Keratinocyte (primary cell): ENCODE data around the gene MUC4. TPM values are rescaled to one million over a fixed set of nuclear protein-coding genes. Genes with fewer than 3 reads are reported as not detected.
"Not testable (repeated sequence)": the region's sequence is repeated elsewhere in the genome, so short reads cannot be mapped to it uniquely, and the experiment has no call there.

ENCODE experiments used
- DNase-seq: peaks from one replicate; pipeline ENCODE4 v3.0.0-alpha.2; 2011; ENCODE audit warnings: low read depth, missing footprints, low spot score
- FAIRE-seq: peaks from 2 replicates; lab custom pipeline; 2011; peaks lifted over from hg19 to GRCh38; lab: Jason Lieb, UNC
- H2AFZ ChIP-seq: 2 replicates; pipeline ENCODE4 v1.6.0; 2012; ENCODE audit warnings: low read length, control low read depth, inconsistent platforms; ENCODE audit not compliant: control insufficient read depth
- H3K27ac ChIP-seq: 2 replicates; pipeline ENCODE4 v1.5.1; 2011; ENCODE audit warnings: low read length; ENCODE audit not compliant: control insufficient read depth, insufficient read depth
- H3K27me3 ChIP-seq: 3 replicates; pipeline ENCODE4 v1.6.0; 2011; ENCODE audit warnings: low read length; ENCODE audit not compliant: control insufficient read depth, insufficient read depth; ENCODE audit errors: extremely low read depth
- H3K36me3 ChIP-seq, 2 experiments: 2 replicates in 1 of 2; 3 replicates in 1 of 2; pipeline ENCODE4 v1.5.1; 2011; ENCODE audit warnings: low read length in 2 of 2, mild to moderate bottlenecking in 1 of 2; ENCODE audit not compliant: control insufficient read depth in 2 of 2, insufficient read depth in 2 of 2; ENCODE audit errors: extremely low read depth in 1 of 2
- H3K4me1 ChIP-seq: 3 replicates; pipeline ENCODE4 v1.5.1; 2011; ENCODE audit warnings: low read length; ENCODE audit not compliant: control insufficient read depth, insufficient read depth; ENCODE audit errors: extremely low read depth
- H3K4me2 ChIP-seq: 3 replicates; pipeline ENCODE4 v1.6.0; 2011; ENCODE audit warnings: low read depth, low read length; ENCODE audit not compliant: control insufficient read depth, insufficient read depth; ENCODE audit errors: extremely low read depth
- H3K4me3 ChIP-seq, 3 experiments: fragments of 200-600 bp in 1 of 3; sonication (generic) in 1 of 3; 2 replicates in 2 of 3; 3 replicates in 1 of 3; pipeline ENCODE4 v1.5.1; 2011 to 2016; ENCODE audit warnings: low read length in 3 of 3, mild to moderate bottlenecking in 3 of 3, control low read depth in 2 of 3, inconsistent platforms in 1 of 3, low read depth in 1 of 3, mixed read lengths in 1 of 3, mixed run types in 1 of 3, moderate library complexity in 1 of 3; ENCODE audit not compliant: control insufficient read depth in 2 of 3, insufficient read depth in 2 of 3; ENCODE audit errors: extremely low read depth in 1 of 3
- H3K79me2 ChIP-seq: 2 replicates; pipeline ENCODE4 v1.6.0; 2012; ENCODE audit warnings: low read length; ENCODE audit not compliant: control insufficient read depth, insufficient read depth
- H3K9ac ChIP-seq: 3 replicates; pipeline ENCODE4 v1.6.0; 2011; ENCODE audit warnings: low read length; ENCODE audit not compliant: control insufficient read depth, insufficient read depth; ENCODE audit errors: extremely low read depth
- H3K9me1 ChIP-seq: 3 replicates; pipeline ENCODE4 v1.6.0; 2011; ENCODE audit warnings: low read length; ENCODE audit not compliant: control insufficient read depth, insufficient read depth; ENCODE audit errors: extremely low read depth
- H3K9me3 ChIP-seq: 2 replicates; pipeline ENCODE4 v1.5.1; 2012; ENCODE audit warnings: low read depth, low read length; ENCODE audit not compliant: control insufficient read depth
- H4K20me1 ChIP-seq: 3 replicates; pipeline ENCODE4 v1.6.0; 2011; ENCODE audit warnings: low read length; ENCODE audit not compliant: control insufficient read depth, insufficient read depth; ENCODE audit errors: extremely low read depth
- EZH2 ChIP-seq: IDR thresholded peaks from one replicate; pipeline ENCODE4 v1.6.1; 2012; ENCODE audit warnings: inconsistent platforms, mild to moderate bottlenecking, low read length, moderate library complexity
- dilution Hi-C: fragments of 300-500 bp; cut with MboI; formaldehyde crosslinking; loops from one replicate; pipeline ENCODE4 v1.7.0; 2020; ENCODE audit warnings: low sequenced_read_pairs; ENCODE audit not compliant: extremely low pct_ligation_motif_present
- polyA plus RNA-seq, 5 experiments: library from polyadenylated mRNA; depleted of rRNA in 3 of 5; stranded (reverse) in 3 of 5; stranded (forward) in 1 of 5; unstranded in 1 of 5; fragments of >200 nt; gene quantifications; 1 replicate in 1 of 5; 2 replicates in 3 of 5; 3 replicates in 1 of 5; pipeline versions ENCODE4 v1.2.1 to v1.2.3, GENCODE V29; 2011 to 2012; ENCODE audit warnings: missing spikeins in 2 of 5, low read depth in 1 of 5, low replicate concordance in 1 of 5
- TF ChIP-seq, protein P1 (sequence below), 3 experiments: IDR thresholded peaks in 1 of 3; conservative IDR thresholded peaks in 1 of 3; optimal IDR thresholded peaks in 1 of 3; 2 replicates in 2 of 3; 3 replicates in 1 of 3; pipeline versions ENCODE3 to v1.5.1; 2011; ENCODE audit warnings: low read length in 3 of 3, mild to moderate bottlenecking in 3 of 3, moderate library complexity in 2 of 3, control low read depth in 1 of 3, inconsistent platforms in 1 of 3; ENCODE audit not compliant: insufficient read depth in 2 of 3; ENCODE audit errors: extremely low read depth in 1 of 3

Gene MUC4
- polyA plus RNA-seq, 1 donor (not counting 4 experiments of a cell fraction or from before 2014, with no cell fraction given): not detected

DNA sequence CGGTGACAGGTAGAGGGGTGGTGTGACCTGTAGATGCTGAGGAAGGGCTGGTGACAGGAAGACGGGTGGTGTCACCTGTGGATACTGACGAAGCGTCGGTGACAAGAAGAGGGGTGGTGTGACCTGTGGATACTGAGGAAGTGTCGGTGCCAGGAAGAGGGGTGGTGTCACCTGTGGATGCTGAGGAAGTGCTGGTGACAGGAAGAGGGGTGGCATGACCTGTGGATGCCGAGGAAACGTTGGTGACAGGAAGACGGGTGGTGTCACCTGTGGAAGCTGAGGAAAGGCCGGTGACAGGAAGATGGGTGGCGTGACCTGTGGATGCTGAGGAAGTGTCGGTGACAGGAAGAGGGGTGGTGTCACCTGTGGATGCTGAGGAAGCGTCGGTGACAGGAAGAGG is 27.7 kb downstream of the MUC4 start:
- FAIRE-seq, H3K9me1 ChIP-seq, H3K4me3 ChIP-seq, H3K27ac ChIP-seq, DNase-seq, H3K9me3 ChIP-seq, H3K79me2 ChIP-seq, H3K27me3 ChIP-seq, H3K4me1 ChIP-seq, H3K9ac ChIP-seq, H3K4me2 ChIP-seq, H4K20me1 ChIP-seq, H3K36me3 ChIP-seq, dilution Hi-C loops, H2AFZ ChIP-seq: not testable (repeated sequence)

DNA sequence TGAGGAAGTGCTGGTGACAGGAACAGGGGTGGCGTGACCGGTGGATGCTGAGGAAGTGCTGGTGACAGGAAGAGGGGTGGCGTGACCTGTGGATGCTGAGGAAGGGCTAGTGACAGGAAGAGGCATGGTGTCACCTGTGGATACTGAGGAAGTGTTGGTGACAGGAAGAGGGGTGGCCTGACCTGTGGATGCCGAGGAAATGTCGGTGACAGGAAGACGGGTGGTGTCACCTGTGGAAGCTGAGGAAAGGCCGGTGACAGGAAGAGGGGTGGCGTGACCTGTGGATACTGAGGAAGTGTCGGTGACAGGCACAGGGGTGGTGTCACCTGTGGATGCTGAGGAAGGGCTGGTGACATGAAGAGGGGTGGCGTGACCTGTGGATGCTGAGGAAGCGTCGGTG is 30.5 kb downstream of the MUC4 start:
- H3K4me1 ChIP-seq, H3K36me3 ChIP-seq, H4K20me1 ChIP-seq, FAIRE-seq, H3K4me2 ChIP-seq, H2AFZ ChIP-seq, H3K9ac ChIP-seq, H3K79me2 ChIP-seq, H3K4me3 ChIP-seq, DNase-seq, H3K27ac ChIP-seq, dilution Hi-C loops, H3K9me1 ChIP-seq, H3K27me3 ChIP-seq, H3K9me3 ChIP-seq: not testable (repeated sequence)

DNA sequence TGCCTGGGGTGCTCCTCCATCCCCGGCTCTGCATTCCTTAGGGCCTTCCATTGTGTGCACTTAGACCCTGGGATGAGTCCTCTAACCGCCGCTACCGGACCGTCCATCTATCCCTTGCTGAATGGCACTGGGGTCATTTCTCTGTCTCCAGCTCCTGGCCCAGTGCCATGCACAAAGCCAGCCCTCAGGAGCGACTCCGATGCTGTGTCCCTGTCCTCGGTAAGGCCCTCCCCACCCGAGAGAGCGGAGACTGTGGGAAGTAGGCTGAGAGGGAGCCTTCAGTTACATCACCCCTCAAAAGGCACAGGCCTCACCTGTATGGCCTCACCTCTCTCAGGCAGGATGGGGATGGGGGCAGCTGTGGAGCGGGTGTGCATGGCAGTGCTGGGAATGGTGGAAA is 33.8 kb downstream of the MUC4 start:
- no peak for DNase-seq
- H3K9ac ChIP-seq: no peak overlapping the region
- no peaks in the 10 kb centered on the region for H3K79me2 ChIP-seq
- TF ChIP-seq, protein P1, sequence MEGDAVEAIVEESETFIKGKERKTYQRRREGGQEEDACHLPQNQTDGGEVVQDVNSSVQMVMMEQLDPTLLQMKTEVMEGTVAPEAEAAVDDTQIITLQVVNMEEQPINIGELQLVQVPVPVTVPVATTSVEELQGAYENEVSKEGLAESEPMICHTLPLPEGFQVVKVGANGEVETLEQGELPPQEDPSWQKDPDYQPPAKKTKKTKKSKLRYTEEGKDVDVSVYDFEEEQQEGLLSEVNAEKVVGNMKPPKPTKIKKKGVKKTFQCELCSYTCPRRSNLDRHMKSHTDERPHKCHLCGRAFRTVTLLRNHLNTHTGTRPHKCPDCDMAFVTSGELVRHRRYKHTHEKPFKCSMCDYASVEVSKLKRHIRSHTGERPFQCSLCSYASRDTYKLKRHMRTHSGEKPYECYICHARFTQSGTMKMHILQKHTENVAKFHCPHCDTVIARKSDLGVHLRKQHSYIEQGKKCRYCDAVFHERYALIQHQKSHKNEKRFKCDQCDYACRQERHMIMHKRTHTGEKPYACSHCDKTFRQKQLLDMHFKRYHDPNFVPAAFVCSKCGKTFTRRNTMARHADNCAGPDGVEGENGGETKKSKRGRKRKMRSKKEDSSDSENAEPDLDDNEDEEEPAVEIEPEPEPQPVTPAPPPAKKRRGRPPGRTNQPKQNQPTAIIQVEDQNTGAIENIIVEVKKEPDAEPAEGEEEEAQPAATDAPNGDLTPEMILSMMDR (optimal IDR thresholded peaks at IDR 0.05 in 1 of 3, IDR thresholded peaks at IDR 0.05 in 1 of 3, conservative IDR thresholded peaks at IDR 0.05 in 1 of 3; ENCODE audit: extremely low read depth in 1 of 3, insufficient read depth in 2 of 3, low read length in 3 of 3): no peak
- TF ChIP-seq EZH2: no peak
- FAIRE-seq: no peak
- H3K4me2 ChIP-seq: no peak overlapping the region
- no peaks in the 10 kb centered on the region for H4K20me1 ChIP-seq
- peaks cover 5% of the 10 kb centered on the region for H3K9me3 ChIP-seq
- H2AFZ ChIP-seq: no peak overlapping the region
- dilution Hi-C loops: no loop called here
- no peak overlapping the region for H3K4me3 ChIP-seq
- H3K36me3 ChIP-seq: no peaks in the 10 kb centered on the region
- H3K4me1 ChIP-seq: no peaks in the 10 kb centered on the region
- H3K9me1 ChIP-seq: no peaks in the 10 kb centered on the region
- no peaks in the 10 kb centered on the region for H3K27me3 ChIP-seq
- H3K27ac ChIP-seq: no peak overlapping the region
